GM19372 (cell line): ENCODE results near the gene CSTA.
A peak's percentile ranks its signal among the peaks of the same experiment; 100 is the strongest.

Source experiments
- ATAC-seq: cut with Tn5 transposase; IDR thresholded peaks from one replicate; pipeline ENCODE4 v1.9.1; 2021; ENCODE audit warnings: mild to moderate bottlenecking, low read depth, moderate library complexity; ENCODE audit not compliant: unreplicated experiment

CSTA gene

GRCh38 chr3:122366379-122366749 is 41.3 kb downstream of the CSTA start:
- no peak for ATAC-seq

GRCh38 chr3:122374034-122374433 is 49.0 kb downstream of the CSTA start:
- no peak for ATAC-seq

GRCh38 chr3:122377975-122378374 is 52.9 kb downstream of the CSTA start:
- ATAC-seq: no peak

- ATAC-seq: peak; percentile 33
Observed at GRCh38 chr3:122382888-122383666, 58.0 kb downstream of the CSTA start, which contains the start of gene MIX23. TSS of gene MIX23 (minus strand) at chr3:122383231. CDS start at chr3:122383224, 7 bp downstream.

- peak; percentile 90 for ATAC-seq
Observed at GRCh38 chr3:122383771-122384697, 59.0 kb downstream of the CSTA start, which contains the start of gene FAM162A. TSS of gene FAM162A (plus strand) at chr3:122384182. CDS start at chr3:122384266, 84 bp downstream.

- ATAC-seq: no peak
Observed at GRCh38 chr3:122387709-122388108, 62.7 kb downstream of the CSTA start.

GRCh38 chr3:122389197-122389596 is 64.1 kb downstream of the CSTA start:
- ATAC-seq: no peak

GRCh38 chr3:122389892-122390291 is 64.8 kb downstream of the CSTA start:
- no peak for ATAC-seq

- no peak for ATAC-seq
Observed at GRCh38 chr3:122390665-122391064, 65.6 kb downstream of the CSTA start.
